H9 (cell line): Measurements from ENCODE around the gene SHLD2. TPM values are rescaled to one million over a fixed set of nuclear protein-coding genes. Genes with fewer than 3 reads are reported as not detected.
"Not testable (repeated sequence)": the region's sequence is repeated elsewhere in the genome, so short reads cannot be mapped to it uniquely, and the experiment has no call there.

ENCODE experiments used
- DNase-seq: peaks from one replicate; pipeline ENCODE4 v3.0.0-alpha.2; 2017
- H2AFZ ChIP-seq: one replicate; pipeline ENCODE4 v1.6.1; 2013; ENCODE audit warnings: mild to moderate bottlenecking, low read length, control low read depth, moderate library complexity
- H2AK5ac ChIP-seq: 2 replicates; pipeline ENCODE4 v1.6.1; 2013; ENCODE audit warnings: low read length, control low read depth, mixed read lengths; ENCODE audit not compliant: insufficient read length
- H2BK120ac ChIP-seq: one replicate; pipeline ENCODE4 v1.6.1; 2013; ENCODE audit warnings: low read depth, mild to moderate bottlenecking, low read length, control low read depth, inconsistent platforms; ENCODE audit not compliant: poor library complexity, severe bottlenecking
- H2BK12ac ChIP-seq: 2 replicates; pipeline ENCODE4 v1.6.1; 2013; ENCODE audit warnings: low read length, control low read depth, mixed read lengths, low read depth; ENCODE audit not compliant: insufficient read length
- H2BK15ac ChIP-seq: 2 replicates; pipeline ENCODE4 v1.6.1; 2013; ENCODE audit warnings: low read depth, low read length, control low read depth
- H2BK20ac ChIP-seq: one replicate; pipeline ENCODE4 v1.6.1; 2013; ENCODE audit warnings: low read depth, mild to moderate bottlenecking, low read length, control low read depth, inconsistent platforms; ENCODE audit not compliant: poor library complexity, severe bottlenecking
- H2BK5ac ChIP-seq: 2 replicates; pipeline ENCODE4 v1.6.1; 2013; ENCODE audit warnings: low read length, control low read depth, mixed read lengths; ENCODE audit not compliant: insufficient read length
- H3K14ac ChIP-seq: 2 replicates; pipeline ENCODE4 v1.6.1; 2013; ENCODE audit warnings: low read length, control low read depth; ENCODE audit not compliant: insufficient read depth
- H3K18ac ChIP-seq: 2 replicates; pipeline ENCODE4 v1.6.1; 2013; ENCODE audit warnings: low read depth, mild to moderate bottlenecking, mixed read lengths, low read length, control low read depth; ENCODE audit not compliant: insufficient read length
- H3K23ac ChIP-seq: 2 replicates; pipeline ENCODE4 v1.6.1; 2013; ENCODE audit warnings: low read length, control low read depth, mixed read lengths, low read depth; ENCODE audit not compliant: insufficient read length
- H3K23me2 ChIP-seq: 2 replicates; pipeline ENCODE4 v1.6.1; 2013; ENCODE audit warnings: low read depth, mild to moderate bottlenecking, mixed read lengths, low read length, control low read depth; ENCODE audit not compliant: insufficient read length, poor library complexity, severe bottlenecking
- H3K27ac ChIP-seq: 2 replicates; pipeline ENCODE4 v1.5.1; 2013; ENCODE audit warnings: low read length, control low read depth, mixed read lengths, low read depth; ENCODE audit not compliant: insufficient read length
- H3K27me3 ChIP-seq: 2 replicates; pipeline ENCODE4 v1.6.1; 2013; ENCODE audit warnings: low read length, control low read depth, inconsistent platforms; ENCODE audit not compliant: insufficient read depth
- H3K4ac ChIP-seq: 2 replicates; pipeline ENCODE4 v1.6.1; 2013; ENCODE audit warnings: low read depth, mild to moderate bottlenecking, control low read depth, inconsistent platforms, low read length, moderate library complexity
- H3K4me1 ChIP-seq: 2 replicates; pipeline ENCODE4 v1.6.1; 2013; ENCODE audit warnings: low read length, control low read depth, inconsistent platforms; ENCODE audit not compliant: insufficient read depth
- H3K4me2 ChIP-seq: 2 replicates; pipeline ENCODE4 v1.6.1; 2013; ENCODE audit warnings: low read length, control low read depth, mixed read lengths; ENCODE audit not compliant: insufficient read length, insufficient read depth
- H3K56ac ChIP-seq: 2 replicates; pipeline ENCODE4 v1.6.1; 2013; ENCODE audit warnings: low read depth, mild to moderate bottlenecking, mixed read lengths, low read length, control low read depth; ENCODE audit not compliant: insufficient read length
- H3K79me1 ChIP-seq: 2 replicates; pipeline ENCODE4 v1.6.1; 2013; ENCODE audit warnings: low read depth, mild to moderate bottlenecking, moderate library complexity, low read length, control low read depth, inconsistent platforms; ENCODE audit not compliant: insufficient read depth, poor library complexity, severe bottlenecking
- H3K79me2 ChIP-seq: 2 replicates; pipeline ENCODE4 v1.6.1; 2013; ENCODE audit warnings: low read length, control low read depth, inconsistent platforms; ENCODE audit not compliant: insufficient read depth
- H3K9ac ChIP-seq: 2 replicates; pipeline ENCODE4 v1.6.1; 2013; ENCODE audit warnings: low read length, control low read depth, mixed read lengths; ENCODE audit not compliant: insufficient read length; ENCODE audit errors: extremely low read depth
- H3K9me3 ChIP-seq: one replicate; pipeline ENCODE4 v1.6.1; 2013; ENCODE audit warnings: low read depth, low read length, inconsistent platforms; ENCODE audit not compliant: control insufficient read depth
- H3T11ph ChIP-seq: one replicate; pipeline ENCODE4 v1.6.1; 2013; ENCODE audit warnings: mild to moderate bottlenecking, low read length, control low read depth, inconsistent platforms
- H4K20me1 ChIP-seq: one replicate; pipeline ENCODE4 v1.6.1; 2013; ENCODE audit not compliant: control insufficient read depth, insufficient read length, insufficient read depth
- H4K5ac ChIP-seq: 2 replicates; pipeline ENCODE4 v1.6.1; 2013; ENCODE audit warnings: low read depth, mild to moderate bottlenecking, mixed read lengths, low read length, control low read depth; ENCODE audit not compliant: insufficient read length
- H4K8ac ChIP-seq: replicated peaks from 2 replicates; pipeline ENCODE4 v1.6.1; 2013; ENCODE audit warnings: low read length, control low read depth, mixed read lengths, low read depth; ENCODE audit not compliant: insufficient read length
- H4K91ac ChIP-seq: 2 replicates; pipeline ENCODE4 v1.6.1; 2013; ENCODE audit warnings: low read depth, mild to moderate bottlenecking, moderate library complexity, mixed read lengths, low read length, control low read depth; ENCODE audit not compliant: insufficient read length
- H3K27ac Mint-ChIP-seq, 3 experiments: 2 replicates in 2 of 3; 3 replicates in 1 of 3; pipeline ENCODE4 v1.8.0; 2020 to 2021; ENCODE audit warnings: mixed read lengths in 3 of 3, mild to moderate bottlenecking in 1 of 3, moderate library complexity in 1 of 3
- H3K27me3 Mint-ChIP-seq: 2 replicates; pipeline ENCODE4 v1.8.0; 2021; ENCODE audit warnings: low read depth, mild to moderate bottlenecking, moderate library complexity, mixed read lengths
- H3K36me3 Mint-ChIP-seq, 3 experiments: 2 replicates in 2 of 3; 3 replicates in 1 of 3; pipeline ENCODE4 v1.8.0; 2020 to 2021; ENCODE audit warnings: low read depth in 3 of 3, mixed read lengths in 3 of 3; ENCODE audit not compliant: insufficient read depth in 1 of 3
- H3K4me1 Mint-ChIP-seq, 2 experiments: 2 replicates each; pipeline ENCODE4 v1.8.0; 2020; ENCODE audit warnings: mixed read lengths in 2 of 2
- H3K4me3 Mint-ChIP-seq, 2 experiments: 2 replicates in 1 of 2; 3 replicates in 1 of 2; pipeline ENCODE4 v1.8.0; 2020 to 2021; ENCODE audit warnings: mild to moderate bottlenecking in 2 of 2, mixed read lengths in 2 of 2, moderate library complexity in 1 of 2
- H3K9me3 Mint-ChIP-seq, 2 experiments: 2 replicates in 1 of 2; 3 replicates in 1 of 2; pipeline ENCODE4 v1.8.0; 2020; ENCODE audit warnings: mild to moderate bottlenecking in 2 of 2, mixed read lengths in 2 of 2, moderate library complexity in 1 of 2
- WGBS: extraction: QIAGEN DNeasy Blood & Tissue Kit; methylation state at CpG from one replicate; pipeline ENCODE4 v1.1.7; 2013; ENCODE audit warnings: missing lambda C conversion rate, low lambda C conversion rate, mixed read lengths; ENCODE audit not compliant: insufficient read length; ENCODE audit errors: extremely low coverage; 5-methylcytosine and 5-hydroxymethylcytosine counted together
- total RNA-seq: library from RNA; stranded (reverse); gene quantifications from 2 replicates; pipeline ENCODE4 v1.2.1, GENCODE V29; 2021

The SHLD2 gene
- total RNA-seq, 1 experiment from 2014 or later: 27.8 TPM

GRCh38 chr10:87204801-87205200, 109.8 kb downstream of the SHLD2 start:
- not testable (repeated sequence) for H3K4me1 ChIP-seq, H3K4me2 ChIP-seq, H2BK120ac ChIP-seq, H4K8ac ChIP-seq, H3K27ac Mint-ChIP-seq, H2BK15ac ChIP-seq, H3K36me3 Mint-ChIP-seq, H3K9ac ChIP-seq, DNase-seq, H3K27me3 Mint-ChIP-seq, H3K4ac ChIP-seq, H2AFZ ChIP-seq, H4K20me1 ChIP-seq, H2BK20ac ChIP-seq, H3K4me1 Mint-ChIP-seq, H3K23me2 ChIP-seq, H2BK5ac ChIP-seq, H3K18ac ChIP-seq, H3T11ph ChIP-seq, H3K23ac ChIP-seq, H3K9me3 ChIP-seq, H3K9me3 Mint-ChIP-seq, H3K79me1 ChIP-seq, H2AK5ac ChIP-seq, H3K56ac ChIP-seq, H3K4me3 Mint-ChIP-seq, H4K91ac ChIP-seq, H3K79me2 ChIP-seq, H3K14ac ChIP-seq, H2BK12ac ChIP-seq, H3K27ac ChIP-seq, H3K27me3 ChIP-seq, H4K5ac ChIP-seq
- no CpG with 5 or more reads among the region's 4 CpGs for WGBS

GRCh38 chr10:87206922-87207321, 111.9 kb downstream of the SHLD2 start:
- H4K91ac ChIP-seq, H3T11ph ChIP-seq, H3K27me3 Mint-ChIP-seq, H2BK15ac ChIP-seq, H3K23me2 ChIP-seq, H2AK5ac ChIP-seq, DNase-seq, H3K56ac ChIP-seq, H2AFZ ChIP-seq, H2BK5ac ChIP-seq, H4K8ac ChIP-seq, H3K9ac ChIP-seq, H3K79me2 ChIP-seq, H3K4me1 ChIP-seq, H3K4me3 Mint-ChIP-seq, H3K4ac ChIP-seq, H4K20me1 ChIP-seq, H2BK12ac ChIP-seq, H2BK20ac ChIP-seq, H3K27ac Mint-ChIP-seq, H3K9me3 ChIP-seq, H3K23ac ChIP-seq, H3K4me2 ChIP-seq, H3K9me3 Mint-ChIP-seq, H3K4me1 Mint-ChIP-seq, H3K14ac ChIP-seq, H3K36me3 Mint-ChIP-seq, H2BK120ac ChIP-seq, H3K18ac ChIP-seq, H3K79me1 ChIP-seq, H4K5ac ChIP-seq, H3K27ac ChIP-seq, H3K27me3 ChIP-seq: not testable (repeated sequence)
- WGBS: no CpG with 5 or more reads among the region's 4 CpGs
